ENCODE results near the gene APC.

DNA sequence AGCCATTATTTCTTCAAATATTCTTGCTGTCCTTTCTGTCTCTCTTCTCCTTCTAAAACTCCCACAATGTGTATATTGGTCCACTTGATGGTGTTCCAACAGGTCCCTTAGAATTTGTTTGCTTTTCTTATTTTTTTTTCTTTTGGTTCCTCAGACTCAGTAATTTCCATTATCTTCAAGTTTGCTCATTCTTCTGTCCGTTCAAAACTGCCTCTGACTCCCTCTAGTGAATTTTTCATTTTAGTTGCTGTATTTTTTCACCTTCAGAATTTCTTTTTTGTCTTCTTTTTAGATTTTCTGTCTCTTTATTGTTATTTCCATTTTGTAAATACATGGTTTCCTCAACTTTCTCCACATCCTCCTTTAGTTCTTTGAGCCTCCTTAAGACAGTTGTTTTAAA, 117.0 kb downstream of the APC start:
- TF ChIP-seq, protein P1, sequence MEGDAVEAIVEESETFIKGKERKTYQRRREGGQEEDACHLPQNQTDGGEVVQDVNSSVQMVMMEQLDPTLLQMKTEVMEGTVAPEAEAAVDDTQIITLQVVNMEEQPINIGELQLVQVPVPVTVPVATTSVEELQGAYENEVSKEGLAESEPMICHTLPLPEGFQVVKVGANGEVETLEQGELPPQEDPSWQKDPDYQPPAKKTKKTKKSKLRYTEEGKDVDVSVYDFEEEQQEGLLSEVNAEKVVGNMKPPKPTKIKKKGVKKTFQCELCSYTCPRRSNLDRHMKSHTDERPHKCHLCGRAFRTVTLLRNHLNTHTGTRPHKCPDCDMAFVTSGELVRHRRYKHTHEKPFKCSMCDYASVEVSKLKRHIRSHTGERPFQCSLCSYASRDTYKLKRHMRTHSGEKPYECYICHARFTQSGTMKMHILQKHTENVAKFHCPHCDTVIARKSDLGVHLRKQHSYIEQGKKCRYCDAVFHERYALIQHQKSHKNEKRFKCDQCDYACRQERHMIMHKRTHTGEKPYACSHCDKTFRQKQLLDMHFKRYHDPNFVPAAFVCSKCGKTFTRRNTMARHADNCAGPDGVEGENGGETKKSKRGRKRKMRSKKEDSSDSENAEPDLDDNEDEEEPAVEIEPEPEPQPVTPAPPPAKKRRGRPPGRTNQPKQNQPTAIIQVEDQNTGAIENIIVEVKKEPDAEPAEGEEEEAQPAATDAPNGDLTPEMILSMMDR (conservative IDR thresholded peaks at IDR 0.05): no peak; the same call in 1 of the 2 replicates
- TF ChIP-seq ZFX (IDR thresholded peaks at IDR 0.05): no peak
